ENCODE measurements around the gene EMC9.
A peak's percentile ranks its signal among the peaks of the same experiment; 100 is the strongest.

EMC9 gene

GRCh38 chr14:24116128-24116814 is 25.1 kb downstream of the EMC9 start:
- H3K4me3 ChIP-seq (ENCODE audit: low read length): peak overlapping the region; percentile 93
- no peaks in the 10 kb centered on the region for H3K27me3 ChIP-seq (ENCODE audit: control insufficient read depth, low read length)
- H3K4me2 ChIP-seq (ENCODE audit: low read length): peak overlapping the region; percentile 83
- H3K79me2 ChIP-seq (ENCODE audit: control insufficient read depth, low read length): peaks cover 24% of the 10 kb centered on the region
- no peak for TF ChIP-seq EZH2phosphoT487 (IDR thresholded peaks at IDR 0.05; ENCODE audit: borderline replicate concordance, low read length)
- TF ChIP-seq CTCF (IDR thresholded peaks at IDR 0.05; ENCODE audit: low read depth, low read length, poor library complexity, severe bottlenecking): no peak
- peaks cover 4% of the 10 kb centered on the region; the same call in 1 of the 2 replicates for H4K20me1 ChIP-seq (ENCODE audit: control insufficient read depth, insufficient read depth, low read depth, low read length)
- H3K36me3 ChIP-seq (ENCODE audit: control insufficient read depth, low read length): peaks cover 56% of the 10 kb centered on the region
- H3K9me2 ChIP-seq (replicated peaks; ENCODE audit: control insufficient read depth, low read length): no peaks in the 10 kb centered on the region
- H3K27ac ChIP-seq (ENCODE audit: low read depth, low read length): no peak overlapping the region
- H3K4me1 ChIP-seq (ENCODE audit: control insufficient read depth, low read length): peaks cover 14% of the 10 kb centered on the region
- H3K9me3 ChIP-seq (ENCODE audit: control insufficient read depth, insufficient read depth, low read length): no peaks in the 10 kb centered on the region
- peaks cover 5% of the 10 kb centered on the region; the same call in 1 of the 2 replicates for H3F3A ChIP-seq (ENCODE audit: control insufficient read depth, insufficient read depth)

DNA sequence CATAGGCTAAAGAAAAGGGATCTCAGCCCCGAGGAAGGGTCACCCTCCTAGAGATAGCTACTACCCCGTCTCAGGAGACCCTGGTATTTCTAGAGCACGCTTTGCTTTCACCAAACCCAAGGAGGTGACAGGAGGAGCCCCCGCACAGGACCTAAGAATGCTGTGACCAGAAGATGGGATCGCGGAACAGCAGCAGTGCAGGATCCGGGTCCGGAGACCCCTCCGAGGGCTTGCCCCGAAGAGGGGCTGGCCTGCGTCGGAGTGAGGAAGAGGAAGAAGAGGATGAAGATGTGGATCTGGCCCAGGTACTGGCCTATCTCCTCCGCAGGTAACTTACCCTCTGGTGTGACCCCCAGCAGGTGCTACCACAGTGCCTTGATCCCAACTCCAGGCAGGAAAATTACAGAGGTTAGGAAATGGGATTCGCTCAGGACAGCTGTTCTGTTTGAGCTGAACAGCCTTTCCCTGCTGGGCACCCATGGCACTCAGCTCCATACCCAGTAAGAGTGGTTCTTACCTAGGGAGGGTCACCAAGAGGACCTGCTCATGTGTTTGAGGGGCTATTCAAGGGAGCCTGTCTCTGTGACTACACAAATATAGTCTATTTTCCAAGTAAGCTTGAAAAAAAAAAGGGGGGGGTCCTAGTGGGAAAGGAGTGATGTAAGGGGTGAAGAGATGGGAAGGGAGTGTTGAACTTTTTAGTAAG is 25.8 kb downstream of the EMC9 start:
- Histone ChIP-seq H3K79me2 (ENCODE audit: control insufficient read depth, low read length) (peaks cover 24% of the 10 kb centered on the region), H3K4me1 (ENCODE audit: control insufficient read depth, low read length) (peaks cover 18% of the 10 kb centered on the region), H3K36me3 (ENCODE audit: control insufficient read depth, low read length) (peaks cover 50% of the 10 kb centered on the region), H3K4me2 (ENCODE audit: low read length) (peak overlapping the region; percentile 83), H3F3A (ENCODE audit: control insufficient read depth, insufficient read depth) (peaks cover 9% of the 10 kb centered on the region; the same call in 1 of the 2 replicates), H3K9me2 (replicated peaks; ENCODE audit: control insufficient read depth, low read length) (no peaks in the 10 kb centered on the region), H3K4me3 (ENCODE audit: low read length) (peak overlapping the region; percentile 93), H3K9me3 (ENCODE audit: control insufficient read depth, insufficient read depth, low read length) (no peaks in the 10 kb centered on the region), H4K20me1 (ENCODE audit: control insufficient read depth, insufficient read depth, low read depth, low read length) (peaks cover 4% of the 10 kb centered on the region; the same call in 1 of the 2 replicates), H3K27ac (ENCODE audit: low read depth, low read length) (peak overlapping the region; percentile 90; the same call in 1 of the 2 replicates), H3K27me3 (ENCODE audit: control insufficient read depth, low read length) (no peaks in the 10 kb centered on the region)
- TF ChIP-seq EZH2phosphoT487 (IDR thresholded peaks at IDR 0.05; ENCODE audit: borderline replicate concordance, low read length) (no peak), CTCF (IDR thresholded peaks at IDR 0.05; ENCODE audit: low read depth, low read length, poor library complexity, severe bottlenecking) (no peak)

DNA sequence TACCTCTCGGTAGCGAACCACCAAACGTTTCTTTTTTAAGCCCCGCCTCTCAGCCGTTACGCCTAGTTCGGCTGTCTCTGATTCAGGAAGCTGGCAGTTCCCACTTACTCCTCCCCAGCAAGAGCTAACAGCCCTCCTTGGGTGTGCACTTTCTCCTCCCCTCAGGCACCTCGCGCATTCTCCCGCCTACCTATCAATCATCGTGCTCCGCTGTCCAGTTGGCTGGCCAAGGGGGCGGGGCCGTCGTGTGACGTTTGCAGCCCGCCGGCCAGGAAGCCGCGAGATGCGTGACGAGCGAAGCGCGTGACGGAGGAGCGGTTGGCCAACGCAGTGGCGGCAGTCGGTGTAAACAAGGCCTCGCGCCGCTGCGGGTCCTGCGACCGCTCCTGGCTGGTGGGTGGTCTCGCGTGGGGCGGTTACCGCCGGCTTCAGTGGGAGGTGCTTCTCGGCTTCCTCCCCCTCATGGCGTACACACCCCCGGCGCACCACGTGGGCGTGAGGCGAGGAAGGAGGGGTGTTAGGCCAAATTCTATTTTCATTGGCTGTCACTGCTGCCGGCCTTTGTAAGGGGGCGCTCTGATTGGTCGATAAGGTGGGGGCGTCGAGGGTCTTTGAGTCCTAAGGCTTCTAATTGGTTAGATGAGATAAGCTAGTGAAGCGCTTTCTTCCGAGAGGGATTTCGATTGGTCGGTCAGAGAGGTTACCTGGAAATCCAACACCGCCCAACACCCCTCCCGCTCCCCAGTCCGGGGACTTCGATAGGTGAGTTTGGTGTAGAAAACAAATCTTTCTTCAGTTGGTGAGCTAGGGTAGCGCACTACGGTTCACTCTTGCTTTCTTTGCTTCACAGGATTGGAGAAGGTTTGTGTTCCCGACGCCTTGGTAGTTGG is 26.6 kb downstream of the EMC9 start, which contains the start of the genes DCAF11 and NRL:
Gene DCAF11 (plus strand): TSS at position 246 of the 890 bp plus-strand sequence. CDS start 818 bp downstream, outside the sequence.
Gene NRL (minus strand): TSS at position 418 of the 890 bp plus-strand sequence. CDS start 32,101 bp downstream, outside the sequence.
- TF ChIP-seq CTCF (IDR thresholded peaks at IDR 0.05; ENCODE audit: low read depth, low read length, poor library complexity, severe bottlenecking) (no peak), EZH2phosphoT487 (IDR thresholded peaks at IDR 0.05; ENCODE audit: borderline replicate concordance, low read length) (no peak)
- H3F3A ChIP-seq (ENCODE audit: control insufficient read depth, insufficient read depth): peaks cover 15% of the 10 kb centered on the region
- H3K27me3 ChIP-seq (ENCODE audit: control insufficient read depth, low read length): no peaks in the 10 kb centered on the region
- peak within 1 kb of the TSS; percentile 93 for H3K4me3 ChIP-seq (ENCODE audit: low read length)
- H4K20me1 ChIP-seq (ENCODE audit: control insufficient read depth, insufficient read depth, low read depth, low read length): peaks cover 4% of the 10 kb centered on the region; the same call in 1 of the 2 replicates
- peaks cover 24% of the 10 kb centered on the region for H3K79me2 ChIP-seq (ENCODE audit: control insufficient read depth, low read length)
- H3K9me3 ChIP-seq (ENCODE audit: control insufficient read depth, insufficient read depth, low read length): no peaks in the 10 kb centered on the region
- H3K27ac ChIP-seq (ENCODE audit: low read depth, low read length): peak within 1 kb of the TSS; percentile 90
- peaks cover 46% of the 10 kb centered on the region for H3K36me3 ChIP-seq (ENCODE audit: control insufficient read depth, low read length)
- H3K4me1 ChIP-seq (ENCODE audit: control insufficient read depth, low read length): peaks cover 18% of the 10 kb centered on the region
- no peaks in the 10 kb centered on the region for H3K9me2 ChIP-seq (replicated peaks; ENCODE audit: control insufficient read depth, low read length)
- H3K4me2 ChIP-seq (ENCODE audit: low read length): peak within 1 kb of the TSS; percentile 93

All from DOHH2 (cell line).